Ovary (tissue), 9 donors: Measurements from ENCODE around the gene AUTS2. TPM values are rescaled to one million over a fixed set of nuclear protein-coding genes. Genes with fewer than 3 reads are reported as not detected.

ENCODE experiments used
- DNase-seq, 5 donors: peaks; one replicate each; pipeline ENCODE4 v3.0.0-alpha.2; 2019 to 2020
- H3K27ac ChIP-seq, 2 donors: fragments of 200-600 bp; one replicate each; pipeline versions ENCODE4 v1.5.1 to v1.8.0; 2019 to 2022
- H3K27me3 ChIP-seq: fragments of 200-600 bp; one replicate; pipeline ENCODE4 v1.8.0; 2022
- H3K36me3 ChIP-seq: fragments of 200-600 bp; sonication (generic); one replicate; pipeline ENCODE4 v1.5.1; 2019
- H3K4me1 ChIP-seq: one replicate; pipeline ENCODE4 v1.8.1; 2013; ENCODE audit warnings: mild to moderate bottlenecking, moderate library complexity; ENCODE audit not compliant: insufficient read depth
- H3K4me3 ChIP-seq: fragments of 200-600 bp; sonication (generic); one replicate; pipeline ENCODE4 v1.5.1; 2017
- H3K9me3 ChIP-seq, 2 donors: fragments of 200-600 bp in 1 of 2; sonication (generic) in 1 of 2; one replicate each; pipeline versions ENCODE4 v1.5.1 to v1.8.1; 2013 to 2019; ENCODE audit warnings: mild to moderate bottlenecking in 1 of 2, moderate library complexity in 1 of 2
- CTCF ChIP-seq, 3 donors: fragments of 450-650 bp in 2 of 3; fragments of 200-600 bp in 1 of 3; IDR thresholded peaks; one replicate each; pipeline versions ENCODE4 v1.5.1 to v1.8.0; 2016 to 2022; ENCODE audit warnings: antibody characterized with exemption in 3 of 3, mild to moderate bottlenecking in 1 of 3
- EP300 ChIP-seq: sonication (generic); formaldehyde crosslinking; IDR thresholded peaks from one replicate; pipeline ENCODE4 v1.6.1; 2017; ENCODE audit warnings: antibody characterized with exemption
- POLR2A ChIP-seq: fragments of 450-650 bp; IDR thresholded peaks from one replicate; pipeline ENCODE4 v1.6.1; 2017; ENCODE audit warnings: antibody characterized with exemption, mild to moderate bottlenecking, moderate library complexity
- WGBS, 3 donors: extraction: QIAGEN DNeasy Blood & Tissue Kit in 1 of 3; methylation state at CpG; one replicate each; pipeline versions ENCODE4 v1.1.5 to v1.1.7; 2013 to 2017; 5-methylcytosine and 5-hydroxymethylcytosine counted together
- intact Hi-C, 4 donors: fragments of 100-400 bp; cut with DNase I; formaldehyde crosslinking; loops; one replicate each; pipeline versions ENCODE4 v1.11.0 to v1.15.1; 2022 to 2023
- polyA plus RNA-seq, 2 donors: library from polyadenylated mRNA; stranded (reverse); fragments of 200-250 nt in 1 of 2; fragments of 350-450 nt in 1 of 2; fragmentation: Illumina TruSeq in 1 of 2; extraction: RNeasy Lipid Tissue Mini Kit (QIAGEN cat#74804) in 1 of 2; gene quantifications; one replicate each; pipeline ENCODE4 v1.2.3, GENCODE V29; 2013 to 2014
- total RNA-seq, 7 donors: library from RNA; depleted of rRNA in 2 of 7; stranded (reverse); fragments of >200 nt in 2 of 7; fragmentation: NEBNext Ultra II Directional in 3 of 7; extraction: Animal tissue kit (Norgen Biotek cat#: 25700) in 3 of 7; gene quantifications; one replicate each; pipeline versions ENCODE4 v1.1.0 to v1.2.4, GENCODE V29; 2016 to 2023
- donor health status: DM: no; HTN: no; CAD: no; lungs with moderate emphysema.
- donor health status: DM: no; HTN: no; CAD: no.
- donor health status: Bipolar disorder and iron deficiency.
- donor health status: DM: yes; HTN: yes; CAD: no.
- donor health status: DM: no; HTN: no; CAD: no.
- donor health status: DM: yes; HTN: yes; CAD: no.

The AUTS2 gene
- total and polyA plus RNA-seq, 9 donors = 18.3 to 60.9 (median 44.9) TPM

- intact Hi-C loops = no loop called here
- Histone ChIP-seq H3K4me3 (no peak overlapping the region), H3K4me1 (peaks cover 12% of the 10 kb centered on the region), H3K9me3 (no peaks in the 10 kb centered on the region), H3K27me3 (no peaks in the 10 kb centered on the region), H3K27ac (no peak overlapping the region), H3K36me3 (no peaks in the 10 kb centered on the region)
- TF ChIP-seq POLR2A (no peak), EP300 (no peak), CTCF (IDR thresholded peaks at IDR 0.05) (no peak)
- no peak for DNase-seq
- 94 to 95% (median 95%) methylated on average over 7 of the region's 7 CpGs for WGBS, 3 donors
These were observed 227.1 kb downstream of the AUTS2 start for GRCh38 chr7:69825113-69825972.

- H3K9me3 ChIP-seq = no peaks in the 10 kb centered on the region
- H3K4me3 ChIP-seq = no peak overlapping the region
- DNase-seq = no peak
- TF ChIP-seq EP300 = no peak
- no peak for TF ChIP-seq CTCF (IDR thresholded peaks at IDR 0.05)
- TF ChIP-seq POLR2A = no peak
- no peaks in the 10 kb centered on the region for H3K27me3 ChIP-seq
- no peaks in the 10 kb centered on the region for H3K36me3 ChIP-seq
- H3K4me1 ChIP-seq = peaks cover 12% of the 10 kb centered on the region
- no peak overlapping the region for H3K27ac ChIP-seq
- WGBS, 3 donors = 98% methylated on average over 3 of the region's 3 CpGs
- intact Hi-C loops = no loop called here
These were observed 228.0 kb downstream of the AUTS2 start for GRCh38 chr7:69826283-69826682.

- 94 to 99% (median 95%) methylated on average over 4 of the region's 4 CpGs for WGBS, 3 donors
- Histone ChIP-seq H3K4me1 (peaks cover 9% of the 10 kb centered on the region), H3K4me3 (no peak overlapping the region), H3K36me3 (no peaks in the 10 kb centered on the region), H3K27ac (no peak overlapping the region), H3K9me3 (no peaks in the 10 kb centered on the region), H3K27me3 (no peaks in the 10 kb centered on the region)
- no peak for DNase-seq
- intact Hi-C loops = no loop called here
- no peak for TF ChIP-seq CTCF (IDR thresholded peaks at IDR 0.05)
- TF ChIP-seq EP300 = no peak
- TF ChIP-seq POLR2A = no peak
These were observed 228.9 kb downstream of the AUTS2 start for GRCh38 chr7:69827140-69827539.

GRCh38 chr7:69827558-69827957 is 229.3 kb downstream of the AUTS2 start:
- Histone ChIP-seq H3K9me3 (no peaks in the 10 kb centered on the region), H3K27ac (no peak overlapping the region), H3K4me1 (peaks cover 6% of the 10 kb centered on the region), H3K4me3 (no peak overlapping the region), H3K36me3 (no peaks in the 10 kb centered on the region), H3K27me3 (no peaks in the 10 kb centered on the region)
- no peak for DNase-seq
- WGBS, 3 donors = 77 to 92% (median 87%) methylated on average over 3 of the region's 3 CpGs
- TF ChIP-seq CTCF (IDR thresholded peaks at IDR 0.05) (no peak), EP300 (no peak), POLR2A (no peak)
- intact Hi-C loops = no loop called here
